ENCODE data around the gene SLC39A7.

DNA sequence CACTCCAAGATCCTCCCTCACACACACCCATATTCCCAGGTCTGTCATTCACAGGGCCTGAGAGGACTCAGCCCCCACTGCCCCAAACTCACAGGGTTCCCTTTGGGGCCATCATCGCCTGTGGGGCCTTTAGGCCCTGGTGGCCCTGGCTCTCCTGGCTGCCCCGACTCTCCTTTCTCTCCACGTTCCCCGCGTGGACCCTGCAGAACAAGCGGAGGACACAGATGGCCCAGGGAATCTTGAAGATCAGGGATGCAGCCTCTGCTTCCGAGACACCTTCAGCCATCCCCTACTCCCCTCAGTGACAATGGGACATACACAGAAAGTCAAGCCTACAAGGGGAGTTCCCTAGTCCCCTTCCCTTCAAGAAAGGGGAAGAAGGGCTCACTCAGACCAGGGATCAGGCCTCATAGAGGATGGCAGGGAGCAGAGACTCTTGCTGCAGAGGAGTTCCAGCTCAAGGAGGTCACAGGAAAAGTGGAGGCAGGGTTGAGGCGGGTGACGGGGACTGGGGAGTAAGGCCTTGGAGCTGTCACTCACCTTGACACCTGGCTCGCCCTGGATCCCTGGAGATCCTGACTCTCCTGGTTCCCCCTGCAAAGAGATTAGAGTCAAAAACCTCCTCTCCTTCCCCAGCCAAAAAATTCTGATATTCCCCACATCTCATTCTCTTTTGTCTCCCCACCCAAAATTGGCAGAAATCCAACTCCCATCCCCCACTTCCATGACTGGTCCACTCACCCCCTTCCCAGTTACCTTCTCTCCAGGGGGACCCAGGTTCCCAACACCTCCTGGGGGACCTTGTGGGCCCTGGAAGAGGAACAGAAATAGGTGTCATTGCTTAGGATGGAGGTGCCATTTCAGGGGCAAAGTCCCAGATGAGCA is 31.1 kb upstream of the SLC39A7 start:
- TF ChIP-seq, protein P1, sequence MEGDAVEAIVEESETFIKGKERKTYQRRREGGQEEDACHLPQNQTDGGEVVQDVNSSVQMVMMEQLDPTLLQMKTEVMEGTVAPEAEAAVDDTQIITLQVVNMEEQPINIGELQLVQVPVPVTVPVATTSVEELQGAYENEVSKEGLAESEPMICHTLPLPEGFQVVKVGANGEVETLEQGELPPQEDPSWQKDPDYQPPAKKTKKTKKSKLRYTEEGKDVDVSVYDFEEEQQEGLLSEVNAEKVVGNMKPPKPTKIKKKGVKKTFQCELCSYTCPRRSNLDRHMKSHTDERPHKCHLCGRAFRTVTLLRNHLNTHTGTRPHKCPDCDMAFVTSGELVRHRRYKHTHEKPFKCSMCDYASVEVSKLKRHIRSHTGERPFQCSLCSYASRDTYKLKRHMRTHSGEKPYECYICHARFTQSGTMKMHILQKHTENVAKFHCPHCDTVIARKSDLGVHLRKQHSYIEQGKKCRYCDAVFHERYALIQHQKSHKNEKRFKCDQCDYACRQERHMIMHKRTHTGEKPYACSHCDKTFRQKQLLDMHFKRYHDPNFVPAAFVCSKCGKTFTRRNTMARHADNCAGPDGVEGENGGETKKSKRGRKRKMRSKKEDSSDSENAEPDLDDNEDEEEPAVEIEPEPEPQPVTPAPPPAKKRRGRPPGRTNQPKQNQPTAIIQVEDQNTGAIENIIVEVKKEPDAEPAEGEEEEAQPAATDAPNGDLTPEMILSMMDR (optimal IDR thresholded peaks at IDR 0.05 in 1 of 3, IDR thresholded peaks at IDR 0.05 in 1 of 3, conservative IDR thresholded peaks at IDR 0.05 in 1 of 3; ENCODE audit: extremely low read depth in 1 of 3, insufficient read depth in 2 of 3, low read length in 3 of 3) = no peak
- no peak for TF ChIP-seq EZH2 (IDR thresholded peaks at IDR 0.05; ENCODE audit: low read length)
